NCI-H2227 treated with DMSO at 0.1 percent for 48 hours (cell line): ENCODE results near the gene SEMA3G.

Source experiments
- DNase-seq: peaks from one replicate; lab custom pipeline; 2025; lab: John Stamatoyannopoulos, UW

The SEMA3G gene

GRCh38 chr3:52408466-52408865, 36.4 kb downstream of the SEMA3G start:
- DNase-seq, result no peak

- DNase-seq, result no peak
Measured at GRCh38 chr3:52407779-52408178, 37.1 kb downstream of the SEMA3G start.

GRCh38 chr3:52406791-52407510, 38.0 kb downstream of the SEMA3G start:
- DNase-seq, result no peak

GRCh38 chr3:52406231-52406661, 38.7 kb downstream of the SEMA3G start:
- no peak for DNase-seq

GRCh38 chr3:52405601-52406110, 39.2 kb downstream of the SEMA3G start:
- no peak for DNase-seq

- no peak for DNase-seq
Measured at GRCh38 chr3:52405066-52405465, 39.8 kb downstream of the SEMA3G start.

- no peak for DNase-seq
Measured at GRCh38 chr3:52404391-52404790, 40.5 kb downstream of the SEMA3G start.

- DNase-seq, result no peak
Measured at GRCh38 chr3:52403955-52404354, 40.9 kb downstream of the SEMA3G start.

- DNase-seq, result no peak
Measured at GRCh38 chr3:52403271-52403841, 41.5 kb downstream of the SEMA3G start.

GRCh38 chr3:52402706-52403270, 42.1 kb downstream of the SEMA3G start:
- no peak for DNase-seq

GRCh38 chr3:52402101-52402521, 42.8 kb downstream of the SEMA3G start:
- DNase-seq, result no peak

GRCh38 chr3:52401551-52401950, 43.4 kb downstream of the SEMA3G start:
- DNase-seq, result no peak

- DNase-seq, result no peak
Measured at GRCh38 chr3:52401021-52401420, 43.9 kb downstream of the SEMA3G start.

- no peak for DNase-seq
Measured at GRCh38 chr3:52400275-52400793, 44.6 kb downstream of the SEMA3G start.

GRCh38 chr3:52399593-52399992, 45.3 kb downstream of the SEMA3G start:
- DNase-seq, result no peak

- no peak for DNase-seq
Measured at GRCh38 chr3:52399131-52399530, 45.8 kb downstream of the SEMA3G start.

- DNase-seq, result no peak
Measured at GRCh38 chr3:52398670-52399081, 46.2 kb downstream of the SEMA3G start.

- DNase-seq, result no peak
Measured at GRCh38 chr3:52397676-52398399, 47.1 kb downstream of the SEMA3G start.

- DNase-seq, result no peak
Measured at GRCh38 chr3:52396907-52397591, 47.9 kb downstream of the SEMA3G start.

- no peak for DNase-seq
Measured at GRCh38 chr3:52396011-52396906, 48.6 kb downstream of the SEMA3G start.

GRCh38 chr3:52395503-52395865, 49.4 kb downstream of the SEMA3G start:
- no peak for DNase-seq
